Lung (tissue), 12 donors: ENCODE results near the gene MEX3B. TPM values are rescaled to one million over a fixed set of nuclear protein-coding genes. Genes with fewer than 3 reads are reported as not detected.

Experiments used
- ATAC-seq: fragments of 200-7000 bp; cut with Tn5 transposase; one replicate; pipeline ENCODE4 v1.9.1; 2020; ENCODE audit warnings: moderate number of reproducible peaks; ENCODE audit not compliant: insufficient read depth, low FRiP score
- DNase-seq, 3 donors: peaks; one replicate each; pipeline ENCODE4 v3.0.0-alpha.2; 2013 to 2017
- H3K27ac ChIP-seq, 2 donors: one replicate each; pipeline ENCODE4 v1.5.1; 2013; ENCODE audit warnings: mild to moderate bottlenecking in 2 of 2, moderate library complexity in 2 of 2, control low read depth in 1 of 2, inconsistent platforms in 1 of 2, low read depth in 1 of 2, low read length in 1 of 2
- H3K27me3 ChIP-seq, 3 donors: one replicate each; pipeline ENCODE4 v1.5.1; 2013; ENCODE audit warnings: low read length in 2 of 3; ENCODE audit not compliant: control insufficient read depth in 3 of 3, insufficient read depth in 3 of 3
- H3K36me3 ChIP-seq, 4 donors: one replicate each; pipeline ENCODE4 v1.5.1; 2013; ENCODE audit warnings: low read length in 4 of 4, mild to moderate bottlenecking in 1 of 4, moderate library complexity in 1 of 4; ENCODE audit not compliant: control insufficient read depth in 4 of 4, insufficient read depth in 4 of 4
- H3K4me1 ChIP-seq, 5 donors: one replicate each; pipeline ENCODE4 v1.5.1; 2013; ENCODE audit warnings: low read length in 5 of 5, mild to moderate bottlenecking in 2 of 5, moderate library complexity in 1 of 5; ENCODE audit not compliant: control insufficient read depth in 5 of 5, insufficient read depth in 5 of 5
- H3K4me3 ChIP-seq: one replicate; pipeline ENCODE4 v1.5.1; 2013; ENCODE audit warnings: mild to moderate bottlenecking, control low read depth, moderate library complexity
- H3K9ac ChIP-seq, 2 donors: one replicate each; pipeline ENCODE4 v1.5.1; 2013; ENCODE audit warnings: low read length in 2 of 2, control low read depth in 1 of 2; ENCODE audit not compliant: insufficient read depth in 1 of 2
- H3K9me3 ChIP-seq, 4 donors: one replicate each; pipeline ENCODE4 v1.5.1; 2013; ENCODE audit warnings: low read length in 3 of 4, mild to moderate bottlenecking in 1 of 4, moderate library complexity in 1 of 4; ENCODE audit not compliant: control insufficient read depth in 4 of 4, insufficient read depth in 3 of 4
- CTCF ChIP-seq: IDR thresholded peaks from 2 replicates; pipeline ENCODE4 v1.5.1; 2012; ENCODE audit warnings: mild to moderate bottlenecking; ENCODE audit errors: control extremely low read depth, extremely low read depth
- WGBS, 2 donors: extraction: QIAGEN DNeasy Blood & Tissue Kit; methylation state at CpG; one replicate each; pipeline ENCODE4 v1.1.7; 2013; 5-methylcytosine and 5-hydroxymethylcytosine counted together
- polyA plus RNA-seq, 2 donors: library from polyadenylated mRNA; stranded (reverse); fragments of 200-250 nt; gene quantifications; one replicate each; pipeline ENCODE4 v1.2.1, GENCODE V29; 2013
- total RNA-seq, 2 donors: library from RNA; depleted of rRNA in 1 of 2; stranded (reverse); fragments of >200 nt in 1 of 2; gene quantifications; one replicate each; pipeline ENCODE4 v1.2.1, GENCODE V29; 2014 to 2021
- donor health status: control.
- donor health status: control.
- donor health status: Bipolar disorder and iron deficiency.
- donor health status: healthy.
- donor health status: DM: yes; HTN: yes; CAD: no.

MEX3B gene
- total and polyA plus RNA-seq, 4 donors: 0.89 to 6.3 (median 1.8) TPM

GRCh38 chr15:82045179-82045891 lies 483 bp downstream of the MEX3B start:
- Histone ChIP-seq H3K36me3 (peaks cover 0 to 6% (median under 1%) of the 10 kb centered on the region in 4 donors), H3K4me1 (peaks cover 0 to 28% (median 0%) of the 10 kb centered on the region in 5 donors), H3K4me3 (peak overlapping the region; percentile 63), H3K27me3 (peaks cover 0 to 7% (median 0%) of the 10 kb centered on the region in 3 donors), H3K9ac (peak overlapping the region; percentile 68 to 73), H3K9me3 (no peaks in the 10 kb centered on the region), H3K27ac (peak overlapping the region; percentile 79 to 92)
- WGBS, 2 donors: 0 to 1% methylated on average over 64 to 71 of the region's 71 CpGs
- DNase-seq (peak; percentile 58 to 67 (median 59)), ATAC-seq (no peak)
- TF ChIP-seq CTCF: no peak

GRCh38 chr15:82044373-82045178 lies 1.2 kb downstream of the MEX3B start:
- Histone ChIP-seq H3K27me3 (peaks cover 0 to 1% (median 0%) of the 10 kb centered on the region in 3 donors), H3K9ac (peak overlapping the region in 1 of 2 donors; percentile 73), H3K27ac (peak overlapping the region in 1 of 2 donors; percentile 92), H3K36me3 (peaks cover 0 to 6% (median under 1%) of the 10 kb centered on the region in 4 donors), H3K4me1 (peaks cover 0 to 30% (median 0%) of the 10 kb centered on the region in 5 donors), H3K9me3 (no peaks in the 10 kb centered on the region), H3K4me3 (peak overlapping the region; percentile 63)
- TF ChIP-seq CTCF: no peak
- DNase-seq (peak; percentile 81 to 87 (median 85)), ATAC-seq (no peak)
- 1% methylated on average over 46 to 54 of the region's 54 CpGs for WGBS, 2 donors

GRCh38 chr15:82043796-82044372 lies 1.9 kb downstream of the MEX3B start:
- 49 to 51% methylated on average over 51 of the region's 51 CpGs for WGBS, 2 donors
- Histone ChIP-seq H3K9ac (no peak overlapping the region), H3K4me3 (peak overlapping the region; percentile 63), H3K27ac (no peak overlapping the region), H3K9me3 (no peaks in the 10 kb centered on the region), H3K27me3 (no peaks in the 10 kb centered on the region), H3K4me1 (peaks cover 0 to 30% (median 0%) of the 10 kb centered on the region in 5 donors), H3K36me3 (peaks cover 0 to 6% (median under 1%) of the 10 kb centered on the region in 4 donors)
- DNase-seq: peak in 1 of 3 donors; percentile 44
- no peak for TF ChIP-seq CTCF
- ATAC-seq: no peak
